HG02840 (cell line): ENCODE results near the gene HERC4.
"Not testable (repeated sequence)": the region's sequence is repeated elsewhere in the genome, so short reads cannot be mapped to it uniquely, and the experiment has no call there.

Experiments used
- ATAC-seq: cut with Tn5 transposase; IDR thresholded peaks from one replicate; pipeline ENCODE4 v1.9.1; 2021; ENCODE audit warnings: mild to moderate bottlenecking, moderate library complexity, moderate number of reproducible peaks; ENCODE audit not compliant: unreplicated experiment, low FRiP score

HERC4 gene

DNA sequence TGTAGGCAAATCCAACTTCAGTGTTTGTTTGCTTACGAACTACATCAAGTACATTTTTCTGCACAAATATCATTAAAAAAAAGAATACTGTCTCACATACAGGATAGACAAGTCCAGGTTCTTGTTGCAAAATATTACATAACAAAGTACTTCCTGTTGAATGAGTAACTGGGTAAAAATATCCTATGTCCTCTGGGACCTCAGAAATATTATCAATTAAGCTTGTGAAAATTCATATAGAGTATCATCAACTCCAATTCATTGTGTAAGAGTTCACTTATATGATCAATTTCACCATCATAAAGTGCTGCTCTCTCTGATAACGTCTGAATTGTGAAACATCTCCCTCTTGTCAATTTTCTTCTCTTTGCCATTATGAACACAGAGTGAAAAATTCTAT, 22.6 kb downstream of the HERC4 start:
- ATAC-seq = no peak

GRCh38 chr10:68049289-68050078, 25.6 kb downstream of the HERC4 start:
- no peak for ATAC-seq

DNA sequence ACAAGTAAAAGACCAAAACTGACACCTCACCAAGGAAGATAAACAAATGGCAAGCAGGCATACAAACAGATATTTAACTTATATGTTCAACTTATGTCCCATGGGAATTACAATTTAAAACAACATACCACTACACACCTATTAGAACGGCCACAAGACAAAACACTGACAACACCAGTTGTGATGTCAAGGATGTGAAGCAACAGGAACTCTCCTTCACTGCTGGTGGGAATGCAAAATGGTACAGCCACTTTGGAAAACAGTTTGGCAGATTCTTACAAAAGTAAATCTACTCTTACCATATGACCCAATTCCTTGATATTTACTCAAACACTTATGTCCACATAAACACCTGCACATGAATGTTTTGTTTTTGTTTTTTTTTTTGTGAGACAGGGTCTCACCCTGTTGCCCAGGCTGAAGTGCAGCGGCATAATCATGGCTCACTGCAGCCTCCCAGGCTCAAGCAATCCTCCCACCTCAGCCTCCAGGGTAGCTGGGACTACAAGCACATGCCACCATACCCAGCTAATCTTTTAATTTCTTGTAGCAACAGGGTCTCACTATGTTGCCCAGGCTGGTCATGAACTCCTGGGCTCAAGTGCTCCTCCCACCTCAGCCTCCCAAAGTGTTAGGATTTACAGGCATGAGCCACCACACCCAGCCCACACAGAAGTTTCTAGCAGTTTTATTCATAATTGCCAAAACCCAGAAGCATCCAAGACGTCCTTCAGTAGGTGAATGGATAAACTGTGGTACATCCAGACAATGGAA, 27.3 kb downstream of the HERC4 start:
- no peak for ATAC-seq

- ATAC-seq = no peak
Measured at GRCh38 chr10:68047122-68047521, 28.0 kb downstream of the HERC4 start.

- ATAC-seq = no peak
Measured at GRCh38 chr10:68046642-68047041, 28.4 kb downstream of the HERC4 start.

DNA sequence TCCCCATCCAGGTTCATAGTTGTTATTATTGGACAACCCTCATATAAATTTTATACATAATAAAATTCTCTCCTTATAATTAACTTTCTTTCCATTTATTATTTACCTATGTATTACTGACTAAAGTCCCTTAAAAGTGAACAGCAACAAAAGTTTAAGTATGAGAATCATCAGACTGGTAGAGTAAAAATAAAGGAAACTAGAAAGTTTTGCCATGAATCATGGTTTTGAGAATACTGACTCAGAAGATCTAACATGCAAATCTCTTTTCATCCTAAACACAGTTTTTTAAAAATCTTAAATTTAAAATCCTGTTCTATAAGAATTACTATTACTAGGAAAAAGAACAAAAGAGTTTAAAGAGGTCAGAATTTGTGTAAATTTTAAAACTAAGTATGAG, 32.1 kb downstream of the HERC4 start:
- ATAC-seq = no peak

DNA sequence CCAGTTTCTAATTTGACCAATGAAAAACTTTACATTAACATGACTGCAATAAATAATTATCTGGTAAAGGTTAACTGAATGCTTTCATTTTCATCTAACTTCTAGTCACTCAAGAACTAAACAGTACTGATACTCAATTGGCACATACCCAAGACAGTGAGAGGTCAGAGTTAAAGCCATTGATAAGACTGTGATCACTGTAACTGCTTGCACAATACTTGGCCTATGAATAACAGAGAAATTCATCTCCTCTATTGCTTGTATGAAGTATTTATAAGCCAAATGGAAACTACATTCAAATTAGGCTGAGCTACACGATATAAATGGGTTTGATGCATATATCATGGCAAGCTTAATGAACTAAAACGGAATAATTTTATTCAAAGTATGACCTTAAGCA, 43.0 kb downstream of the HERC4 start:
- no peak for ATAC-seq

GRCh38 chr10:68027429-68027828, 47.7 kb downstream of the HERC4 start:
- no peak for ATAC-seq

DNA sequence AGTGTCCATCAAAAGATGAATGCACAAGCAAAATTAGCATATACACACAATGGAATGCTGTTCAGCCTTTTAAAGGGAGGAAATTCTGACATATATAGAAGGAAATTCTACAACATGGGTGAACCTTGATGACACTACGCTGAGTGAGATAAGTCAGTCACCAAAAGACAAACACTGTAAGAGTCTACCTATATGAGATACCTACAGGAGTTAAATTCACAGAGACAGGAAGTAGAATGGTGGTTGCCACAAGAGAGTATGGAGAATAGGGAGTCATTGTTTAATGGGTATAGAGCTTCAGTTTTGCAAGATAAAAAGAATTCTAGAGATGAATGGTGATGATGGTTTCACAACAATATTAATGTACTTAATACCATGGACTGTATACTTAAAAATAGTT, 51.8 kb downstream of the HERC4 start:
- ATAC-seq = no peak

DNA sequence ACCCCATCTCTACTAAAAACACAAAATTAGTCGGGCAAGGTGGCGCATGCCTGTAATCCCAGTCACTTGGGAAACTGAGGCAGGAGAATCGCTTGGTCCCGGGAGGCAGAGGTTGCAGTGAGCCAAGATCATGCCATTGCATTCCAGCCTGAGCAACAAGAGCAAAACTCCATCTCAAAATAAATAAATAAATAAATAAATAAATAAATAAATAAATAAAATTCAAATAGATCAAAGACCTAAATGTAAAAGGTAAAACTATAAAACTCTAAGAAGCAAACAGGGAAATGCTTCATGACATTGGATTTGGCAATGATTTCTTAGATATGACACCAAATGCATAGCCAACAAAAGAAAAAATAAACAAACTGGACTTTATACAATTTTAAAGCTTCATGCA, 52.8 kb downstream of the HERC4 start:
- ATAC-seq = not testable (repeated sequence)

- not testable (repeated sequence) for ATAC-seq
Measured at GRCh38 chr10:68016519-68016918, 58.6 kb downstream of the HERC4 start.

GRCh38 chr10:68010426-68010940, 64.6 kb downstream of the HERC4 start:
- no peak for ATAC-seq

- ATAC-seq = no peak
Measured at GRCh38 chr10:68007356-68007755, 67.7 kb downstream of the HERC4 start.

DNA sequence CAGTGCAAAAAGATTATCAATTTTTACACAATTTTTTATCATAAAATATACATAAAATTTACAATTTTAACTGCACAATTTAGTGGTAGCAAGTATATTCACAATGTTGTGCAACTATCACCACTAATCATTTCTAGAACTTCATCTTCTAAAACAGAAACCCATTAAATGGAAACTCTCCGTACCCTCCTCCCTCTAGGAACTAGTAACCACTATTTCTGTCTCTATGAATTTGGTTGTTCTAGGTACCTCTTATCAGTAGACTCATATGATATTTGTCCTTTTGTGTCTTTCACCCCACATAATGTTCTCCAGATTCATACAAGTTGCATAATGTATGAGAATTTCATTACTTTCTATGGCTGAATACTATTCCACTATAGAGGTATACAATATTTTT, 73.5 kb downstream of the HERC4 start:
- no peak for ATAC-seq

DNA sequence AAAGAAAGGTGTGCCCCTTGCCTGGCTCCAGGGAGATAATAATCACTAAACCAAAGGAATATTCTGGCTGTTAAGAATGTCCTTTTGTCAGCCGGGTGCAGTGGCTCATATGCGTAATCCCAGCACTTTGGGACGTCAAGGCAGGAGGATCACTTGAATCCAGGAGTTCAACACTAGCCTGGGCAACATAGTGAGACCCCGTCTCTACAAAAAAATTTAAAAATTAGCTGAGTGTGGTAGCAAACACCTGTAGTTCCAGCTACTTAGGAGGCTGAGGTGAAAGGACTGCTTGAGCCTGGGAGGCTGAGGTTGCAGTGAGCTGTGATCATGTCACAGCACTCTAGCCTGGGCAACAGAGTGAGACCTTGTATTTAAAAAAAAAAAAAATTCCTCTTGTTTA, 74.1 kb downstream of the HERC4 start:
- no peak for ATAC-seq

DNA sequence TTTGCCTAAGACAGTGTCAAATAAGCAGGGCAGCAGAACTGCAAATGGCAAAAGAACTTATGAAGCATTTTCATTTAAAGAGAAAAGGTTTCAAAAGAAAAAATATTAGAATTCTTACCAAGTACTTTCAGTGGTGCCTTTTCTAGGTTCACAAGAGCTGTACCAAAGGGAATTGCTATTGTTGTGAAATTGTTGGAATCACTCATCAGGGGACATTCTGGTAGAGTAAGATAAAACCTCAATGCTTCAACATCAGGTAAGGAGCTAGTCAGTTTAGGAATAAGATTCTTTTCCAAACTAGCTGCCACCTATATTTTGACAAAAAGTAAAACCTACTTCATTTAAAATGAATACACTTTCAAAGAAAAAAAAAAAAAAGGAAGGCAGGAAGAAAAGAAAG, 85.0 kb downstream of the HERC4 start:
- no peak for ATAC-seq

- ATAC-seq = no peak
Measured at GRCh38 chr10:67988606-67989005, 86.5 kb downstream of the HERC4 start.

DNA sequence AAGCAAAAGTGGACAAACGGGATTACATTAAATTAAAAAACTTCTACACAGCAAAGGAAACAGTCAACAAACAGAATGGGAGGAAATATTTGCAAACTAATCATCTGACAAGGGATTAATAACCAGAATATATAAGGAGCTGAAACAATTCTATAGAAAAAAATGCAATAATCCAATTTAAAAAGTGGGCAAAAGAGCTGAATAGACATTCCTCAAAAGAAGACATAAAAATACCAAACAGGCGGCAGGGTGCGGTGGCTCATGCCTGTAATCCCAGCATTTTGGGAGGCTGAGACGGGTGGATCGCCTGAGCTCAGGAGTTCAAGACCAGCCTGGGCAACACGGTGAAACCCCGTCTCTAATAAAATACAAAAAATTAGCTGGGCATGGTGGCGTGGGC, 92.5 kb downstream of the HERC4 start:
- ATAC-seq = not testable (repeated sequence)

DNA sequence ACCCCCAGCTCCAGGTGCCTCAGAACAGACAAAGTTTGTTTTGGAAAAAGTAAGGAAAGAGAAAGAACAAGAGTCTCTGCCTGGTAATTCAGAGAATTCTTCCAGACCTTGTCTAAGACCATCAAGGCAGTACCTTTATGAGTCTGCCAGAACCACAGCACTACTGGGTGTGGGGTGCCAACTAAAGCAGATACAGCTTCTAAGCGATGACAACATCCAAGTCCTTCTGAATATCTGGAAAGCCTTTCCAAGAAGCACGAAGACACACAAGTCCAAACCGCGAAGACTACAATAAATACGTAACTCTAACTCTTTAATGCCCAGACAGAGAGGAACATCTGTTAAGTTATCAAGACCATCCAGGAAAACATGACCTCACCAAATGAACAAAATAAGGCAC, 96.3 kb downstream of the HERC4 start:
- ATAC-seq = no peak

- no peak for ATAC-seq
Measured at GRCh38 chr10:67977251-67977650, 97.8 kb downstream of the HERC4 start.
